IPS-NIHi7 (cell line): ENCODE results near the gene MEF2D.

Experiments used
- DNase-seq: peaks from one replicate; pipeline ENCODE4 v3.0.0; 2012; ENCODE audit warnings: mixed read lengths; ENCODE audit errors: extremely low spot score

MEF2D gene

GRCh38 chr1:156428746-156429288 lies 71.8 kb downstream of the MEF2D start:
- DNase-seq = no peak

- DNase-seq = no peak
These were observed 72.6 kb downstream of the MEF2D start for GRCh38 chr1:156427957-156428356.

- DNase-seq = no peak
These were observed 74.6 kb downstream of the MEF2D start for GRCh38 chr1:156425943-156426342.

GRCh38 chr1:156424806-156425432 lies 75.7 kb downstream of the MEF2D start:
- DNase-seq = no peak

GRCh38 chr1:156423422-156424352 lies 76.9 kb downstream of the MEF2D start:
- DNase-seq = no peak

- no peak for DNase-seq
These were observed 77.9 kb downstream of the MEF2D start for GRCh38 chr1:156422602-156423091.

GRCh38 chr1:156421939-156422601 lies 78.5 kb downstream of the MEF2D start:
- peak; percentile 49 for DNase-seq

- DNase-seq = peak; percentile 96
These were observed 79.3 kb downstream of the MEF2D start for GRCh38 chr1:156421062-156421938.

- DNase-seq = no peak
These were observed 80.1 kb downstream of the MEF2D start for GRCh38 chr1:156420205-156421061.

- peak; percentile 78 for DNase-seq
These were observed 80.7 kb downstream of the MEF2D start for GRCh38 chr1:156419854-156420204.

GRCh38 chr1:156418416-156419070 lies 82.0 kb downstream of the MEF2D start:
- DNase-seq = no peak

GRCh38 chr1:156417401-156418020 lies 83.1 kb downstream of the MEF2D start:
- DNase-seq = no peak

GRCh38 chr1:156416993-156417392 lies 83.6 kb downstream of the MEF2D start:
- no peak for DNase-seq

- DNase-seq = peak; percentile 76
These were observed 86.0 kb downstream of the MEF2D start for GRCh38 chr1:156414461-156415064.
